Osteocyte (in vitro differentiated cells): ENCODE results near the gene CLNK. TPM values are rescaled to one million over a fixed set of nuclear protein-coding genes. Genes with fewer than 3 reads are reported as not detected.
A peak's percentile ranks its signal among the peaks of the same experiment; 100 is the strongest.

Experiments used
- DNase-seq: peaks from one replicate; pipeline ENCODE4 v3.0.0; 2021; ENCODE audit warnings: mixed read lengths; ENCODE audit not compliant: unreplicated experiment; ENCODE audit errors: extremely low spot score
- H3K27ac Mint-ChIP-seq: one replicate; pipeline ENCODE4 v1.8.0; 2021; ENCODE audit warnings: mild to moderate bottlenecking, mixed read lengths; ENCODE audit not compliant: unreplicated experiment
- H3K27me3 Mint-ChIP-seq: one replicate; pipeline ENCODE4 v1.8.0; 2021; ENCODE audit warnings: mixed read lengths; ENCODE audit not compliant: unreplicated experiment
- H3K36me3 Mint-ChIP-seq: one replicate; pipeline ENCODE4 v1.8.0; 2021; ENCODE audit warnings: mixed read lengths; ENCODE audit not compliant: unreplicated experiment
- H3K4me1 Mint-ChIP-seq: one replicate; pipeline ENCODE4 v1.8.0; 2021; ENCODE audit warnings: mixed read lengths; ENCODE audit not compliant: unreplicated experiment
- H3K4me3 Mint-ChIP-seq: one replicate; pipeline ENCODE4 v1.8.0; 2021; ENCODE audit warnings: mild to moderate bottlenecking, moderate library complexity, mixed read lengths; ENCODE audit not compliant: unreplicated experiment
- H3K9me3 Mint-ChIP-seq: one replicate; pipeline ENCODE4 v1.8.0; 2021; ENCODE audit warnings: mixed read lengths; ENCODE audit not compliant: unreplicated experiment
- CTCF ChIP-seq: fragments of 200-600 bp; sonication (generic); IDR thresholded peaks from 2 replicates; pipeline ENCODE4 v1.5.0; 2021; ENCODE audit warnings: antibody characterized with exemption, mild to moderate bottlenecking, moderate library complexity
- total RNA-seq: library from RNA; stranded (reverse); gene quantifications from 2 replicates; pipeline ENCODE4 v1.2.1, GENCODE V29; 2021

The CLNK gene
- total RNA-seq, 1 donor from 2014 or later = not detected

- no peak for DNase-seq
- TF ChIP-seq CTCF = no peak
- H3K36me3 Mint-ChIP-seq = no peaks in the 10 kb centered on the region
- no peaks in the 10 kb centered on the region for H3K9me3 Mint-ChIP-seq
- no peak overlapping the region for H3K4me3 Mint-ChIP-seq
- H3K27me3 Mint-ChIP-seq = no peaks in the 10 kb centered on the region
- no peak overlapping the region for H3K27ac Mint-ChIP-seq
- no peaks in the 10 kb centered on the region for H3K4me1 Mint-ChIP-seq
Observed at GRCh38 chr4:10478621-10479020, 205.9 kb downstream of the CLNK start.

GRCh38 chr4:10470505-10470904 lies 214.1 kb downstream of the CLNK start:
- no peak overlapping the region for H3K4me3 Mint-ChIP-seq
- TF ChIP-seq CTCF = no peak
- peaks cover 4% of the 10 kb centered on the region for H3K9me3 Mint-ChIP-seq
- peaks cover 14% of the 10 kb centered on the region for H3K4me1 Mint-ChIP-seq
- no peak for DNase-seq
- H3K27ac Mint-ChIP-seq = no peak overlapping the region
- H3K27me3 Mint-ChIP-seq = no peaks in the 10 kb centered on the region
- no peaks in the 10 kb centered on the region for H3K36me3 Mint-ChIP-seq

- no peak overlapping the region for H3K4me3 Mint-ChIP-seq
Observed at GRCh38 chr4:10466161-10466560, 218.4 kb downstream of the CLNK start.

GRCh38 chr4:10462876-10463275 lies 221.7 kb downstream of the CLNK start:
- Mint-ChIP-seq H3K36me3 (no peaks in the 10 kb centered on the region), H3K4me1 (peaks cover 39% of the 10 kb centered on the region), H3K27ac (no peak overlapping the region), H3K4me3 (no peak overlapping the region), H3K27me3 (no peaks in the 10 kb centered on the region), H3K9me3 (peaks cover 14% of the 10 kb centered on the region)
- no peak for TF ChIP-seq CTCF
- DNase-seq = no peak

More at GRCh38 chr4:10466161-10466560, 218.4 kb downstream of the CLNK start:
- Mint-ChIP-seq H3K27me3 (no peaks in the 10 kb centered on the region), H3K36me3 (no peaks in the 10 kb centered on the region), H3K9me3 (peaks cover 9% of the 10 kb centered on the region), H3K4me1 (peaks cover 37% of the 10 kb centered on the region), H3K27ac (peak overlapping the region; percentile 12)
- no peak for DNase-seq
- TF ChIP-seq CTCF = no peak

- Mint-ChIP-seq H3K4me1 (peaks cover 40% of the 10 kb centered on the region), H3K27ac (no peak overlapping the region), H3K9me3 (peaks cover 14% of the 10 kb centered on the region), H3K27me3 (no peaks in the 10 kb centered on the region), H3K36me3 (peaks cover 2% of the 10 kb centered on the region), H3K4me3 (peak overlapping the region; percentile 70)
- no peak for TF ChIP-seq CTCF
- DNase-seq = no peak
Observed at GRCh38 chr4:10461850-10462400, 222.6 kb downstream of the CLNK start.
